GM21786 (cell line): Measurements from ENCODE around the gene ABCA8.

Experiments used
- ATAC-seq: cut with Tn5 transposase; IDR thresholded peaks from one replicate; pipeline ENCODE4 v1.9.1; 2021; ENCODE audit not compliant: unreplicated experiment

The ABCA8 gene

DNA sequence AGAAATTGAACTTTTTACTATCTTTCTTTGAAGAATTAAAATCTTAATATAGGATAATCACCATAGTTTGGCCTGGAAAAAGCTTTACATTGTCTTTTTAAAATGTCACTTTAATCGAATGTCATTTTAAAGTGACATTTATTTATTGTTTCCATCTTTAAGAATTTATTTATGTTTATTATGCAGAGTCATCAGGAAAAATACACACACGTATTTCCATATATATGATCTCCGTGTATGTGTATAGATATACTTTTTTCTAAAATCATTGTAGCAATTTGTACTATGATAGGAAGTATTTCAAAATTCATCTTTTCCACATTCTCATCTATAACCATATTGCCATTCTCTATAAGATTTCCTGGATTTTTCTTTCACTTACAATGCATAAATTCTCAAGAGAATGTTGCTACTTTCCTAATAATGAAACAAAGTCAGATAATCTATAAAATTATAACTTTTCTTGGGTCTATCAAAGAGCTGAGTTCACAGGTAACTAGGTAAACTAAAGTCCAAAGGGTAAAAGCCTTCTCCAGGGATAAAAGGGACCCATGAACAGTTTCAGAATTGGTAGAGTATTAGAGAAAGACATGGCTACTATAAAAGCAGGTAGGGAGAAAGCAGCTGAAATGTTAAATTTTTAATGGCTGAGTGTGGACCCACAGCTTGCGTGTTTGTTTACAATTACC lies 11.9 kb downstream of the ABCA8 start:
- ATAC-seq, result no peak

DNA sequence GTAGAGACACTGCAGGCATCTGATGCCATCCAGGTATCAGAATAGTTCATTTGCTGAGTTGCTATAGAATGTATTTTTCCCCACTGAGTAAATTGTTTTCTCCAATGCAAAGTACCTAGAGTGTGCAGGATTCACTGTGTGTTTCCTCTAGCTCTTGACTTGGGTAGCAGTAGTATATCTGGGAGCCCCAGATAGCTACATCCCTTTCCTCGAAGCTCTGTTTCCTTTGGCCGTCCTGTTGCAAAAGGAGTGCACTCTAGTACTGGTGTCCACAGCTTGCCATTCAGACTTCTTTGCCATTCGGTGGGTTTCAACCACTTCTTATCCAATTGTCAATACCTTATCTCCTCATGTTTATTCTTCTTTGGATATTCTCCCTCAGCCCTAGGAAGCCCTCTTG lies 12.8 kb downstream of the ABCA8 start:
- ATAC-seq, result no peak

DNA sequence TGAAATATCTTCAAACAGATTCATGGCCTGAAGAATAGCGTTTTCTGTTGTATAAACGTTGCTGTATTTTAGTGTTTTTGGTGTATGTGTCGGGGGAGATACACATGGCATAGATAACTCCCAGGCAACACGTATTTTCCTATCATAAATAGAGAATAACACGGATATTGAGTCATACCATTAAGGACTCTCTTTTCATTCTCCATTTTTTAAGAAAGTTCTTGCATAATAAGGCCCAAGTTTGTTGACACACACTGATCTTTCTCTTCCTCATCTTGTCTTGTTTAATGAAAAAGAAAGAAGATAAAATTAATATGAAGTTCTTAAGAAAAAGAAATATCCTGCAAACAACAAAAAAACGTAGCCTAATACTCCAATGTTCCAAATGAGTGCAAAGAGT lies 13.4 kb downstream of the ABCA8 start:
- no peak for ATAC-seq

DNA sequence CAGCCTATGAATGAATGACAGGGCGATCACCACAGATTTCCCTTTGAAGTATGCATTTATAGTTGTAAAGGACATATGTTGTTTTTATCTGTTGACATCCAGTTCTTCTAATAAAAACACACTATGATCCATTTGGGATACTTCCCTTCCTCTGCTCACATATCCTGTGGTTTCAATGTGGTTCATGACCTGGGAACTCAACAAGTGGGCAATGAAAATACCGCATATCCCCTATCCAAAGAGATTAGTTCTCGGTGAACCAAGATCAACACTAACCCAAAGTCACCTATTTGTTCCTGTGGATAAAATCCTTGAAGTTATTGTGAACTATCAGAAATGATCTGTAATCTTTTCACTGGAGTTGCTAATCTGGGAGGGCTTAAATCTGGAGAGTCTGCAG lies 16.0 kb downstream of the ABCA8 start:
- ATAC-seq, result no peak

DNA sequence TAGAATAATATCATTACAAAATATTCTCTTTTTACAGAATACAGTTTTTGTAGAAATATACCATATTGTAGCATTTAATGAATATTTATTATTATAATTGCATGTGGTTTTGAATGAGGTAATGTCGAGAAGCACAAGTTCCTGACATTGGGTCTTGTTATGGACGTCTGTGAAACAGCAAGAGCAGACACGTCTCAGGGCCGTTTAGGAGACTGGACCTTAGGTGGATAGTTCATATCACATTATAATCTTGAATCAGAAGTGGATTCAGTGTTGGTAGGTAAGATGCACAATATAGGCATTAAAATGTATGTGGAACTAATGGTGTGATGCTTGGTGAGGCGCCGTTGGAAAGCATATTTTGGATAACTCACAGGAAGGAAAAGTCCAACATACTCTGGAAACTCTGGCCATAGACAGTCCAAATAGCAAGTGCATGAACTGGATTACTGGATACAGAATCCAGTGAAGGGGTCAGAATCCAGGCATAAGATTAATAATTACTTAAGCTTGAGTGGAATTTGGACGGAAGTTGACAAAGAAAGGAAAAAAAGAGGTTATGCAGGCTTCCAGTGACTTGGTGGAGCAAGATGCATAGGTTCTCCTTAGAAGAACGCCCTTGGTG lies 17.2 kb downstream of the ABCA8 start:
- ATAC-seq, result no peak

DNA sequence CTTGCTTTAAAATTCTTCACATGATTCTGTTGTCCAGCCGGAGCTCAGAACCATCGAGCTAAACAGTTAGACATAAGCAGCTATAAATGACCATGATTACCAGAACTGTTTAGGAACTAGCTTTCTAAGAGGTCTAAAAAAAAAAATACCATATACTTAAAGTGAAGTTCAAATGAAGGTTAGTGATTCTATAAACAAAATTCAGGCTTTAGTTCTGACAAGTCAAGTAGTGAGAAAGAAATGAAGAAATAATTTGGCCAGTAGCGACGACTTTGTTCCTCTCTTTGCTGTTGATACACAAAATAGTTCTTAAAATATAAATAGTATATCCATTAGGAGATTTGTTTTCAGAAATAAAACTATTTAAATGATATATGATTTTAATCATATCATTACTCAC lies 27.7 kb downstream of the ABCA8 start:
- no peak for ATAC-seq

DNA sequence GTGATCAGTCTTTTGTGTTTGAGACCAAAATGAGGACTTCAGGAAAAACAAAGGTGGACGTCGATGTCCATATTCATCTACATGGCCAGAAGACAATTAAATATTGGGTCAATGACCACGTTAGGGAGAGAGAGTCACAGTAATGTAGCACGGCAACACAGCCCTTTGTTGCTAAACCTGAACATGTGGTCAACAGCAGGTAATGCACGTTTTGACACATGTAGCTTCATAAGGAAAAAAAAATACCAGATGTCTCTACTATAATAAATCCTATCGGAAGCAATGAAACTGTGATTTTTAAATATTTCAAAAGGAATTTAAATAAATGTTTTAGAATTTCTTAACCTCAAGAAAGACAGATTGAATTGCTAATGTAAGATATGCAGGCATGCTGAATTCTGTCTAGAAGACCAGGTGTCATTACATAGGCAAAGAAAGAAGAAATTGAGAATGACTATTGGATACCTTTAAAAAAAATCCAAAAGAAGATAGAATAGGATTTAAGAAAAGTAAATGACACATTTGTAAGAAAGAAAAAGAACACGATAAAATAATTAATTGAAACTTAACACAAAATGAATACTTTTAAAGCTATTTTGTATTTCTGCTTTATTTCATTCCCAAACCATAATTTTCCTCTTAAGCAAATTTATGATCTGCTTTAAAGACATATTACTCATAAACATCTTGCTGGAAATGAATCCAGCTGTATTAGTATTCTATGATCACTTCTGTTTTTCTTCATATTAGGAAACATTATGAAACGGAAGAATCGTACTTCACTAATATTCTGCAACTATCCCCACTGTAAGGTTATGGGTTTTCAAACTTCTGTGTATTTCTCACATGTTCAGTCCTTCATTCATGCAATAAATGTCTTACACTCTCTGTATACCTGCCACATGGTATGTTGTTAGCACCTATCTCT lies 30.1 kb downstream of the ABCA8 start:
- no peak for ATAC-seq

DNA sequence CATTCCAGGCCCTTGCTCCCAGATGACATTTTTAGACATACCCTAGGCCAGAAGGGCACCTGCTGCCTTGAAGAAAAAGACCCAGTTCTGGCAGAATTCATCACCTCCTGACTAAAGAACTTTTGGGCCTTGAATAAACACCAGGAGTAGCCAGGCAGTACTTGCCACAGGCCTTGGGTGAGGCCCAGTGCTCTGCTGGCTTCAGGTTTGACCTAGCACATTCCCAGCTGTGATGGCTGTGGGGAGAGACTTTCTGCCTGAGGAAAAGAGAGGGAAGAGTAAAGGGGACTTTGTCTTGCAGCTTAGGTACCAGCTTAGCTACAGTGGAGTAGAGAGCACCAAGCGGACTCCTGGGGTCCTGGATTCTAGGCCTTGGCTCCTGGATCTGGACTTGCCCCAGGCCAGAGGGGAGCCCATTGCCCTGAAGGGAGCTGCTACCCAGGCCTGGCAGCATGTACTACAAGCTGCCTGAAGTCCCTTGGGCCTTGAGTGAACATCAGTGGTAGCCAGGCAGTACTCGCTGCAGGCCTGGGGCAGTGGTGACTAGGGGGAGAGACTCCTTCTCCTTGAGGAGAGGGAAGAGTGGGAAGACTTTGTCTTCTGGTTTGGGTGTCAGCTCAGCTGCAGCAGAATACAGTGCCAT lies 44.3 kb downstream of the ABCA8 start:
- no peak for ATAC-seq

DNA sequence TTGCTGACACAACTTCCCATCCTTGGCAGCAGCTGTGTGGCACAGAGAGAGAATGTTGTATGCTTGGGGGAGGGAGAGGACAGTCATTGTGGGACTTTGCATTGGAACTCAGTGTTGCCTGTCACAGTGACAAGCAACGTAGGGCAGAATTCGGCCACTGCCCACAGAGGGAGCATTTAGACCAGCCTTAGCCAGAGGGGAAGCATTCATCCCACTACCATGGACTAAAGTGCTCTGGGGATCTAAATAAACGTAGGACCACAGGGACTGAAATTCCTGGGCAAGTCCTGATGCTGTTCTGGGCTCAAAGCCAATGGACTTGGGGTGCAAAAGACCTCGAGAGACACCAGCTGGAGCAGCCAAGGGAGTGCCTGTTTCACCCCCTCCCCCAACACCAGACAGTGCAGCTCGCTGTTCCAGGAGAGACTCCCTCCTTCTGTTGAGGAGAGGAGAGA lies 44.9 kb downstream of the ABCA8 start:
- no peak for ATAC-seq

DNA sequence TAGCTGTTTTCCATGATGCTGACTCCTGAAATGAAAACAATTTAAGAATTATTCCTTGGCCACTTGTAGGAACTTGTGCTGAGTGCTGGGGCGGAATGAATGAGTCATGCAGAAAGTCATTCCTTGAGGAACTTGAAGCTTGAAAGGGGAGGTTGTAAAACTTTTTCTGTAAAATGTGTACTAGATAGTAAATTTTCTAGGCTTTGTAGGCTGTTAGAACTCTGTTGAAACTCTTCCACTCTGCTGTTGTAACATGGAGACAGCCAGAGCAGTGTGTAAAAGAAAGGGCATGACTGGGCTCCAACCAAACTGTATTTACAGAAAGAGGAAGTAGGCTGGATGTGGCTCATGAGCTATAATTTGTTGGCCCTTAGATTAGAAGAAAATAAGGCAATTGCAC lies 46.1 kb downstream of the ABCA8 start:
- no peak for ATAC-seq

DNA sequence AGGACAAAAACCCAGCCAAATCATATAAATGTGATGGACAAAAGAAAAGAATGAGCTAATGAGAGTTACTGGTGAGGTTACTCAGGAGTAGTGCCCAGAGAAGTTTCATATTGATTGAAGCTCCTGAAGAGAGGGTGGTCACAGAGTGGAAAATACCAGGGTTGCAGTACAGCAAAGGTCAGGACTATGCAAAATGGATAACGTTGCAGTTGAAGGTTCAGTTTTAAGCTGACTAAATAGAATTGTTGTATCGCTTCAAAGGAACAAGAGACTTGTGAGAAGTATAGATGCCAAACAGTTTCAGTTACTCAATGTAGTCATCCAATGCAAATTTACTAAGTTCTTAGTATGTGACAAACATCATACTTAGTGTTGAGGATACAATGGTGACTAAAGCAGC lies 47.1 kb downstream of the ABCA8 start:
- peak; percentile 64 for ATAC-seq

DNA sequence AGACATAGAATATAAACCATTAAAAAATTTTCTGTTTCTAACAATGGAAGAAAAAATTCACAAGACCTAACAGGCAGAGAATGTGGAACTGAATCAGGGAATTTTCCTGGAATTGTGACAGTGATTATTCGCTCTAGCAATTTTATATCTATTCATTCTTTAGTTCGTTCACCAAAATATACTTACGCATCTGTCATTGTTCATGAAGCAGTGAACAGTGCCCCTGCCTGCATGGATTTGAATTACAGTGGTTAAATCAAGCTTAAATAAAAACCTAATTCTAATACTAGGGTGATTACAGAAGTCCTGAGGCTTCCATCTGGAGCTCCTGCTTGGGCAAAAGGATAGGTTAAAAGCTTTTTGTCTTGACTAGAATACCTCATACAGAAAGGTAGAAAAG lies 48.6 kb downstream of the ABCA8 start:
- ATAC-seq, result no peak

DNA sequence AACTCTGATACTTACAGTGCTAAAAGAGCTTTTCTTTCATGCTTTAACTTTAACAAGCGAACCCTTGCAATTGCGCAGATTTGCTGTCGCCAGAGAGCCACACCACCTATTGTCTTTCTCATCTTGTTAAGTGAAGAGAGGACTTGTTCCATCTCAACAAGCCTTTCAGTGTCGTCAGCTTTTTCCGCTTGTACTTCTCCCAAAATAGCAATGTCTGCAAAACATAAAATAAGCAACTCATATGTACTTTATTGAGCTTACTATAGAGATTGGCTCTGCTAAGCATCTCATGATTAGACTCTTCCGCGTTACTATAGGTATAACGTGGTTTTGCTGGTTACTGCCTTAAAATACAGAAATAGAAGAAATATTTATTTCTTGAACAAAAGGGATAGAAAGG lies 51.9 kb downstream of the ABCA8 start:
- ATAC-seq, result no peak

DNA sequence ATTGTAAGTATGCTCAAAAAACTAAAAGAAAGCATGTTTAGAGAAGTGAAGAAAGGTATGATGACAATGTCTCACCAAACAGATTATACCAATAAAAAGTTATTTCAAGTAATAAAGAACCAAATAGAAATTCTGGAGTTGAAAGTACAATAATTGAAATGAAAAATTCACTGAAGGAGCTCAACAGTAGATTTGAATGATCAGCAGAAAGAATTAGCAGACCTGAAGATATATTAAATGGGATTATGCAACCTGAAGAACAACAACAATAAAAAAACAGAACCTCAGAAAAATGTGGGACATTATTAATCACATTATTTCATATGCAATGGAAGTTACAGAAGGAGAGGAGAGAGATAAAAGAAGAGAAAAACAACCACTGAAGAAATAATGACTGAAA lies 57.6 kb downstream of the ABCA8 start:
- ATAC-seq, result no peak

DNA sequence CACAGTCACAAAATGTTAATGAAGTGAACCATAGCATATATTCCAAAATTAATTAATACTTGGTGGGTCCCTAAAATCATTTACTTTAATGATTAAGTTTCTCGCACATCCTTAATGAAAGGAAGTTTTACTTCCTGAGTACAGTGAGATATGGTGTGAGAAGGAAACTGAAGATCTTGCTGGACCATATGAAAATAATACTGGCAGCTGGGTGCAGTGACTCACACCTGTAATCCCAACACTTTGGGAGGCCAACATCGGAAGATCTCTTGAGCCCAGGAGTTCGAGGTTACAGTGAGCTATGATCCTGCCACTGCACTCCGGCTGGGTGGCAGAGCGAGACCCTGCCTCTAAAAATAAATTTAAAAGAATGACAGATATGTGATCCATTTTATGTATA lies 62.5 kb downstream of the ABCA8 start:
- no peak for ATAC-seq

DNA sequence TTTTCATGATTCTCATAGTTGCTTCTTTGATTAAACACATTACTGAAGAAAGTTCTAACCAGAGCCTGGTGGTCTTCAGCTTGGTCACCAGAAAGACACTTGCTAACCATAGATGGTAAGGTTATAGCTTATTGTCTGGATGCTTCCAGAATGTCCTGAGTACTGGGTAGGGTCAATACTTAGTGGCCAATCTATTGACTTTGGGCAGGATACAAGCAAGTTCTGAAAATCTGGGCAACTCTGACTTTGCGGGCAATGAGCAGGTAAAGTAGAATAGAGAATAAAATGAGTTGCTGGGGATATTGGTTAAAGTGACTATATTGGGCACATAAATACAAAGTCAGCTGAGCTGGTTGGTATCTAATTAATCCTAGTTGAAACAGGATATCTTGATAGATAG lies 63.0 kb downstream of the ABCA8 start:
- ATAC-seq, result no peak

DNA sequence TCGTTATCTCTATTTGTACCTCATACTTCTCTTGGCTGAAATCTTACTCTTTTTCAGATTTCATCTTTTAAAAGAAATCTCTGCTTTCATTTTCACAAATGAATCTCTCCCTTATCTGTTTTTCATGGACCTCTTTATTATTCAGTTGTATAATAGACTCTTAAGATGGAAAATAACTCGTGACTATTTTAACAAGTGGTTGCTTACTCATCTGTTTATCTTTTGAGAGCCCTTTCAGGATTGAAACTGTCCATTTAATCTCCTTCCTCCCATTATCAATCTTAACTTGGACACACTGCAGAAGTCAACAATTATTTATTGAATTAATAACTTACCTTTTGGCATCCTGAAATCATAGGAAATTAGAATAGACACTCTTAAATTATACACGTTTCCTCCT lies 68.8 kb downstream of the ABCA8 start:
- no peak for ATAC-seq

DNA sequence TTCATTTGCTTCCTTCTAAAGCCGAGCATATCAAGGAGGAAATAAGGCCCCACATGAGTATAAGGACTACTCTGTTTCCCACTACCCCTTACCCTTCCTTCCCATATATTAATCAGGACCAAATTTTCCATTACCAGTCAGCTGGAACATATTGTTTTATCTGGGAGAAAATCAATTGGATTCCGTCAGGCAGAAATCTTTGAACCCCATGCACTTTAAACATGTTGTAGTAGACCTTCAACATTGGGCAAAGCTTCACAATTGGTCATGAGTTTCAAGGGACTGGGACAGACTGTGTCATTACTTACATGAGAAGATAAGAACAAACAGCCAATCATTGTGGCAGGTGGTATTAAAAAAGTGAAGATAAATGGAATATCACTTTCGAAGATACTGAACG lies 70.3 kb downstream of the ABCA8 start:
- ATAC-seq, result no peak

DNA sequence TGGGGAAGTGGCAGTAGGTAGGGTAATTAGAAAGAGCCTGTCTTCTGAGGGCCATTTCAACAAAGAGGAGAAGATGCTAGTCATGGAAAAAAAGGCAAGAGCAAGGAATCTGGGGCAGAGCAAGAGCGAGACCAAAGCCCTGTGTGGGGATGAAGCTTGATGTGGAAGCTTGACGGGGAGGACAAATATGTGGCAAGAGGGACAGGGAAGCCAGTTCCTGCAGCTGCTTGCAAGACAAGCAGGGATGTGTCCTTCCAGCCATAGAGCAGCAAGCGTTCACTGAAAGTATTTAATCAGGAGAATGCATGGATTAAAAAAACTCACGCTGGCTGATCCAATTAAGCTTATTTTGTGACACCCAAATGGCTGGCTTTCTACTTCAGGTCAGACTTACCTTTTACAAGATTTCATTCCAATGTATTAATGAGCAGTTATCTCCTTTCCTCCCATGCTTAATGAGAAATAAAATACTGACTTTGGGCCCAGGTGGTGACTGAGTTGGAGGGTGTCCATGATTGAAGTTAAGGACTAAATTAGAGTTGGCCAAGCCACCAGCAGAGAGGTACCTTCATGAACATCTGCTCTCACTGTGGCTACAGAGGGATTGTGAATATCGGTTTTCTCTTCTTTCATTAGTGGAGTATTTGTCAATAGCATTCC lies 76.8 kb downstream of the ABCA8 start:
- no peak for ATAC-seq

DNA sequence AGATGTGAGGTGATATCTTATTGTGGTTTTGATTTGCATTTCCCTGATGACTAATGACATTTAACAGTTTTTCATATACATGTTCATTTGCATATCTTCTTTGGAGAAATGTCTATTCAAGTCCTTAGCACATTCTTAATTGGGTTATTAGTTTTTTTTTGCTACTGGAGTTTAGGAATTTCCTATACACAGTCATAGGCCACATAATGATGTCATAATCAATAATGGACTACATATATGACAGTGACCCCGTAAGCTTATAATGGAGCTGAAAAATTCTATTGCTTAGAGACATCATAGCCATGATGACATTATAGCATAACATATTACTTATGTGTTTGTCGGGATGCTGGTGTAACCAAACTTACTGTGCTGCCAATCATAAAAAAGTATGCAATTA lies 83.7 kb downstream of the ABCA8 start:
- no peak for ATAC-seq

DNA sequence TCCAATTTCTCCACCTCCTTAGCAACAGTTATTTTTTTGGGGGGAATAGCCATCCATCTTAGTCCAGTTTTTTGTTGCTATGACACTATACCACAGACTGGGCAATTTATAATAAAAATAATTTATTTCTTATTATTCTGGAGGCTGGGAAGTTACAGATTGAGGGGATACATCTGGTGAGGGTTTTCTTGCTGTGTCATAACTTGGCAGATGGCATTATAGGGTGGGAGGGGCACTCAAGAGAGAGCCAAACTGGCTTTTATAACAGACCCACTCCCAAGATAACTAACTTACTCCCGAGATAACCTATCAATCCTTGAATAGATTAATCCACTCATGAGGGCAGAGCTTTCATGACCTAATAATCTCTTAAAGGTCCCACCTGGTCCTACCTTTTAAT lies 84.2 kb downstream of the ABCA8 start:
- ATAC-seq, result no peak
